Measurements from ENCODE around the gene TNKS1BP1. TPM values are rescaled to one million over a fixed set of nuclear protein-coding genes. Genes with fewer than 3 reads are reported as not detected.

TNKS1BP1 gene
- total RNA-seq, 4 donors from 2014 or later, result 52.3 to 106 (median 85.2) TPM

GRCh38 chr11:57348636-57349313 lies 24.0 kb upstream of the TNKS1BP1 start:
- no peak for TF ChIP-seq CTCF (IDR thresholded peaks at IDR 0.05)
- TF ChIP-seq POLR2A (IDR thresholded peaks at IDR 0.05), result no peak
- 92 to 95% methylated on average over 14 of the region's 14 CpGs for WGBS, 2 donors
- Histone ChIP-seq H3K27ac (no peak overlapping the region), H3K36me3 (no peaks in the 10 kb centered on the region), H3K4me1 (peaks cover 0 to 6% of the 10 kb centered on the region in 2 donors), H3K9me3 (no peaks in the 10 kb centered on the region), H3K4me3 (replicated peaks in 1 of 3) (no peak overlapping the region), H3K27me3 (no peaks in the 10 kb centered on the region)
- no peak for DNase-seq
- intact Hi-C loops (cut with DNase I), result loop anchor here (5.0 to 10.0 kb wide), 2 partner anchors 134 to 296 kb away; partner anchors contain the start of gene YPEL4

GRCh38 chr11:57348052-57348451 lies 23.3 kb upstream of the TNKS1BP1 start:
- intact Hi-C loops (cut with DNase I), result loop anchor here (5.0 to 10.0 kb wide), 2 partner anchors 134 to 297 kb away; partner anchors contain the start of gene YPEL4
- no peak for TF ChIP-seq CTCF (IDR thresholded peaks at IDR 0.05)
- no peak for TF ChIP-seq POLR2A (IDR thresholded peaks at IDR 0.05)

GRCh38 chr11:57347336-57347735 lies 22.6 kb upstream of the TNKS1BP1 start:
- no peaks in the 10 kb centered on the region for H3K9me3 ChIP-seq
- H3K36me3 ChIP-seq, result no peaks in the 10 kb centered on the region
- no peak overlapping the region for H3K4me3 ChIP-seq (replicated peaks in 1 of 3)
- H3K27ac ChIP-seq, result no peak overlapping the region
- H3K27me3 ChIP-seq, result no peaks in the 10 kb centered on the region
- WGBS, 2 donors, result 88 to 95% methylated on average over 5 to 9 of the region's 9 CpGs
- intact Hi-C loops (cut with DNase I), result loop anchor here (2.0 to 10.0 kb wide), 3 partner anchors 135 to 297 kb away; partner anchors contain the start of gene YPEL4
- DNase-seq, result no peak
- H3K4me1 ChIP-seq, result peaks cover 0 to 6% of the 10 kb centered on the region in 2 donors
- no peak for TF ChIP-seq POLR2A (IDR thresholded peaks at IDR 0.05)
- no peak for TF ChIP-seq CTCF (IDR thresholded peaks at IDR 0.05)

More at GRCh38 chr11:57348052-57348451, 23.3 kb upstream of the TNKS1BP1 start:
- Histone ChIP-seq H3K36me3 (no peaks in the 10 kb centered on the region), H3K4me1 (peaks cover 0 to 6% of the 10 kb centered on the region in 2 donors), H3K4me3 (replicated peaks in 1 of 3) (no peak overlapping the region), H3K27ac (no peak overlapping the region), H3K9me3 (no peaks in the 10 kb centered on the region), H3K27me3 (no peaks in the 10 kb centered on the region)
- DNase-seq, result no peak
- WGBS, 2 donors, result 79 to 89% methylated on average over 3 to 6 of the region's 7 CpGs

GRCh38 chr11:57345555-57346211 lies 20.9 kb upstream of the TNKS1BP1 start:
- H3K27me3 ChIP-seq, result no peaks in the 10 kb centered on the region
- DNase-seq, result peak; percentile 77 to 78
- intact Hi-C loops (cut with DNase I), result loop anchor here (2.0 to 10.0 kb wide), 4 partner anchors 137 to 299 kb away; partner anchors contain the start of gene YPEL4
- no peak overlapping the region for H3K4me3 ChIP-seq (replicated peaks in 1 of 3)
- H3K9me3 ChIP-seq, result no peaks in the 10 kb centered on the region
- peaks cover 0 to 6% of the 10 kb centered on the region in 2 donors for H3K4me1 ChIP-seq
- H3K27ac ChIP-seq, result no peak overlapping the region
- TF ChIP-seq CTCF (IDR thresholded peaks at IDR 0.05), result peak; percentile 55 to 83 (median 62)
- no peak for TF ChIP-seq POLR2A (IDR thresholded peaks at IDR 0.05)
- no peaks in the 10 kb centered on the region for H3K36me3 ChIP-seq
- 21 to 24% methylated on average over 11 of the region's 11 CpGs for WGBS, 2 donors

All from thyroid gland (tissue), 4 donors.